AG09309 (cell line): ENCODE measurements around the gene RIPOR3.

ENCODE experiments used
- DNase-seq: peaks from one replicate; pipeline ENCODE4 v3.0.0-alpha.2; 2010; ENCODE audit warnings: low read depth
- H3K4me3 ChIP-seq: 2 replicates; pipeline ENCODE4 v1.5.1; 2011; ENCODE audit warnings: mild to moderate bottlenecking, low read depth, low read length, moderate library complexity; ENCODE audit not compliant: control insufficient read depth
- TF ChIP-seq, protein P1 (sequence below): IDR thresholded peaks from 2 replicates; pipeline ENCODE4 v1.5.1; 2011; ENCODE audit warnings: mild to moderate bottlenecking, low read depth, low read length, inconsistent platforms; ENCODE audit not compliant: insufficient read depth, control insufficient read depth; ENCODE audit errors: missing control alignments

The RIPOR3 gene

DNA sequence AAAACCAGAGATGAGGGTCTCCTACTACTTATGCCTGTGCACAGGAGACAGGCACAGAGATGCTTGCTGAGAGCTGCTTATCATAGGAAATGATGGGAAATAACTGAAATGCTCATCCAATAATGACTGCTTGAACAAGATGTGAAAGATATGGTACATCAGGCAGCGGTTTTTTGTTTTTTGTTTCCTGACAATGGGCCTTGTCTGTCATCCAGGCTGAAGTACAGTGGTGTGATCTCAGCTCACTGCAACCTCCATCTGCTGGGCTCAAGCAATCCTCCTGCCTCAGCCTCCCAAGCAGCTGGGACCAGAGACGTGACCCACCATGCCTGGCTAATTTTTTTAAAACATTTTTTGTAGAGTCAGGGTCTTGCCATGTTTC lies 1.2 kb upstream of the RIPOR3 start:
- no peak overlapping the region for H3K4me3 ChIP-seq
- TF ChIP-seq, protein P1, sequence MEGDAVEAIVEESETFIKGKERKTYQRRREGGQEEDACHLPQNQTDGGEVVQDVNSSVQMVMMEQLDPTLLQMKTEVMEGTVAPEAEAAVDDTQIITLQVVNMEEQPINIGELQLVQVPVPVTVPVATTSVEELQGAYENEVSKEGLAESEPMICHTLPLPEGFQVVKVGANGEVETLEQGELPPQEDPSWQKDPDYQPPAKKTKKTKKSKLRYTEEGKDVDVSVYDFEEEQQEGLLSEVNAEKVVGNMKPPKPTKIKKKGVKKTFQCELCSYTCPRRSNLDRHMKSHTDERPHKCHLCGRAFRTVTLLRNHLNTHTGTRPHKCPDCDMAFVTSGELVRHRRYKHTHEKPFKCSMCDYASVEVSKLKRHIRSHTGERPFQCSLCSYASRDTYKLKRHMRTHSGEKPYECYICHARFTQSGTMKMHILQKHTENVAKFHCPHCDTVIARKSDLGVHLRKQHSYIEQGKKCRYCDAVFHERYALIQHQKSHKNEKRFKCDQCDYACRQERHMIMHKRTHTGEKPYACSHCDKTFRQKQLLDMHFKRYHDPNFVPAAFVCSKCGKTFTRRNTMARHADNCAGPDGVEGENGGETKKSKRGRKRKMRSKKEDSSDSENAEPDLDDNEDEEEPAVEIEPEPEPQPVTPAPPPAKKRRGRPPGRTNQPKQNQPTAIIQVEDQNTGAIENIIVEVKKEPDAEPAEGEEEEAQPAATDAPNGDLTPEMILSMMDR: no peak
- no peak for DNase-seq

DNA sequence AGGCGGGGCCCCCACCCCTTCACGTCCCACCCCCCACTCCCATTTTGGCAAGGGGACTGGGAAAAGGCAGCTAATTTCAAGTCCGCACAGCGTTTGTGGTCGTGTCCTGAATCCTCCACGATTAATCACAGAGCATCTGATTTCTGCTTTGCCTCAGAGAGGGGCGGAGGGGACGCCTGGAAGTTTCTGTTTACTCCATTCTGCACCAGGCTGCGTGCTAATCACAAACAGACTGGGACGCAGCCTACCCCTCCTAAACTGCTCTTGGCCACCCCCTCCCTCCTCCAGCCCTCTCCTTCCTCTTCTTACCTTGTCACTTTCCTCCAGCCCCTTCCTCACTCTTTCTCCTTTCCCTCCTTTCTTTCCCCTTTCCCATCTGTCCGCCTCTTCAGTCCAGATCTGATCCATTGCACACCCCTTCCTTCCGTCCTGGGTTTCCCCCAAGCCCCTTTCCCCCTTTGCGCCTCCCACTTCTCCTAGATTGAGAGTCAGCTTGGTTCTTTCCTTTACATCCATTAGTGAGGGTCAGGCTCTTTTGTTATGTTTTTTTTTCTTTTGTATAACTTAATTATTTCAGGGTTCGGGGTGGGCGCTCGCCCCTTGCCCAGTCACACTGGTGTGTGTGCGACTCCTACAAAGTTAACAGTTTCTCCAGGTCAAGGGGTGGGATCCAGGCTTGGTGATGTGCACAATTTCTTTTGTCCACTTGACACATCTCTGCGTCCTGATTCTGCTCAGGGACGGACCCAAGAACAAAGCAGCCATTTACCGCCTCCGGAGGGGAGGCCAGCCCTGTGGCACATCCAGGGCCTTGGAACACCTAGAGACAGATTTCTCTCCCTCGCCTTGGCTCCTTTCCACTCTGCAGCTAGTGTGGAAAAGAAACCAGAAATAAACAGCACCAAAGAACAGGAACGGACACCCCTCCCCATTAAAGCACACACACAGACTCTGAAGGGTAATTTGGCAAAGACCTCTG lies 520 bp upstream of the RIPOR3 start:
- no peak for DNase-seq
- peak overlapping the region; percentile 40 for H3K4me3 ChIP-seq
- TF ChIP-seq, protein P1: no peak

DNA sequence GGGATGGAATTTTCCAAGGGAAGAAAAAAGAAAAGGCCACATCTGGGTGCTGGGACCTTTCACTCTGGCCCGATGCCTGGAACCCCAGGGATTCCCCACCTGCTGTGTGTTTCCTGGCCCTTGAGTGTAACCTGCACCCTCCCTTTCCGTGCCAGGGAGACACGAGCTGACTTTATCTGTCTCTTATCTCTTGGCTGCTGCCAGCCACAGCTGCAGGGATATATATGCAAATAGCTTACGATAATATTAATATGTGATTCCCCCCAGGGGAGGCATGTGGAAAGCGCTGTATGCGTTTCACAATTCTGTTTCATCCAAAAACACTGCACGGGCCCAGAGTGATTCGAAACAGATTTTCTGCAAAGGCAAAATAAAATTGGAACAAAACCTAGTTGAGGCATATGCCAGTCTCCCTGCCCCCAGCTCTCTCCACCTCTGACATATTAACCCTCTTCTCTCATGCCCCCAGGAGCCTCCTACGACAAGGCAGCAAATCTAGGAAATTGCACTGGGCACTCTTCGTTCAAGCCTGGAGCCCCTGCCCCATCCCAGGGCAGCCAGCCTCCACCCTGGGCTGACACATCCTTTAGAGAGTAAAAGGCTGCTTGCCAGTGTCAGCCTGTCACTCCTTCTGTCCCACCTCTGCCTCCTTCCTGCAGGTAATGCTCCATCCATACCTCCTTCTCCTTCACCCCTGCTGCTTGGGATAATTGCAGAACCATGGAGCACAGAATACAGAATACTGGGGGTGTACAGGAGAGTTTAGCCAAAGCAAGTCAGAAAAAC lies 1.3 kb downstream of the RIPOR3 start:
- no peak for DNase-seq
- TF ChIP-seq, protein P1: no peak
- no peak overlapping the region for H3K4me3 ChIP-seq

DNA sequence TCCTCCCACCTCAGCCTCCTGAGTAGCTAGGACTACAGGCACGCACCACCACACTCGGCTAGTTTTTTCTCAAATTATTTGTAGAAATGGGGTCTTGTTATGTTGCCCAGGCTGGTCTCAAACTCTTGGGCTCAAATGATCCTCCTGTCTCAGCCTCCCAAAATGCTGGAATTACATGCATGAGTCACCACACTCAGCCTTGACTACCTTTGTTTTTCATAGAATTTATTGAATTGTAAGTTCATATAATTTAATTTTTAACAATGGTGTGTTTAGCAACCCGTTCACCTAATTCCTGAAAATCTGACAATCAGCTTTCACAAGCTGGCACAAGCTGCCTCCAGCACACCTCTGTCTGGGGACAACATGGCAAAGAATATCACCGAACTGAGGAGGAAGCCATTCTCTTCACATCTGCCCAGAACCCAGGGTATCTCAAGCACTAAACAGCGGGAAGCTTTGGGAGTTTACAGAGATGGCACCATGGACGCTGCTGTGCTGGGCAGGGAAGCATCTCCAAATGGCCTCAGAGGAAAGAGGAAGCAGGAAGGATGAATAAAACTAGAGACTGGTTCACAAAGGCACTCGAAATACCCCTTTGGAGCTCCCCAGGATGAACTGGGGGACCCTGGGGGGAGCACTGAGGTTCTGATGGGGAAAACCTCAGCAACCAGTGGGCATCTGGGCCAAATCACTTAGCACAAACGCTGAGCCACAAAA lies 2.9 kb downstream of the RIPOR3 start:
- TF ChIP-seq, protein P1: no peak
- no peak overlapping the region for H3K4me3 ChIP-seq
- DNase-seq: no peak

DNA sequence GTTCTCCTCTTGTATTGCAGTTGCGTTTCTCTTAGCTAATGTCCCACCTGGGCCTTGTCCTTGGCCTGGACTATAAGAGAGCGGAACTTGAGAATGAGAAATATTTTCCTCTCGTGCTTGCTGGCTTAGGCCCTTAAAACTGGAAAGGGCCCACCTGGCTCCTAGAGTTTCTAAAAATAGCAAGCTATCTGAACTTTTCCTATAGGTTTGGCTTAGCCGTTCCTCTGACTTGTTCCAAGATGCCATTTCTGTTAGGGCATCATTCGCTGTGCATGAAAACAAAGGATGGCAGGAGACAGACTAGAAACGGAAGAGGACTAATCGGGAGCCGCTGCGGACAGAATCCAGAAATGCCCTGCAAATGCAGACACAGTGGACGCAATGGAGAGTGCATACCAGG lies 4.5 kb downstream of the RIPOR3 start:
- no peak overlapping the region for H3K4me3 ChIP-seq
- TF ChIP-seq, protein P1: no peak
- DNase-seq: no peak

DNA sequence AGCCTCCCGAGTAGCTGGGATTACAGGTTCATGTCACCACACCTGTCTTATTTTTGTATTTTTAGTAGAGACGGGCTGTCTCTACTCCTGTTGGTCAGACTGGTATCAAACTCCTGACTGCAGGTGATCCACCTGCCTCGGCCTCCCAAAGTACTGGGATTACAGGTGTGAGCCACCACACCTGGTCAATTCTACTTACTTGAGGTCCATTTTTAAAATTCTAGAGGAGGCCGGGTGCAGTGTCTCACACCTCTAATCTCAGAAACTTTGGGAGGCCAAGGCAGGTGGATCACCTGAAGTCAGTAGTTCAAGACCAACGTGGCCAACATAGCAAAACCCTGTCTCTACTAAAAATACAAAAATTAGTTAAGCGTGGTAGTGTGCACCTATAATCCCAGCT lies 7.8 kb downstream of the RIPOR3 start:
- TF ChIP-seq, protein P1: no peak
- no peak overlapping the region for H3K4me3 ChIP-seq
- DNase-seq: no peak
